Stimulated activated CD4-positive, alpha-beta T cell treated with anti-CD3 and anti-CD28 coated beads, Interleukin-1b, Interleukin-23, amount 100 ng/mL, for 1 hour (primary cell): Measurements from ENCODE around the gene HK1.
A peak's percentile ranks its signal among the peaks of the same experiment; 100 is the strongest.

Experiments
- DNase-seq, 2 donors: peaks; one replicate each; pipeline ENCODE4 v3.0.0-alpha.2; 2020; ENCODE audit warnings: low read depth in 2 of 2

Gene HK1

DNA sequence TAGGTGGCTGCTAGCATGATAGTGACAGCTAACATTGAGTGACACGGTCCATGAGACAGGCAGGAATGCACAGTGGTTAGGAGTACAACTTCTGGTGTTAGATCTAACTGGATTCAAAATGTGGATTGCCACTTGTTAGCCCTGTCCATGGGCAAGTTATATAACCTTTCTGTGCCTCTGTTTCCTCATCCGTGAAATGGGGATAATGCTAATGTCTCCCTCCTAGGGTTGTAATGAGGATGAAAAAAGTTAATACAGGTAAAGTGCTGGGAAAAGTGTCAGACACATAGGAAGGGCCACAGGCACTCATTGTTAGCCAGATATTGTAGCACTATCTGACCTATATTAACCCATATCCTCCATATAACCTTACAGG lies 96.6 kb downstream of the HK1 start:
- no peak for DNase-seq

DNA sequence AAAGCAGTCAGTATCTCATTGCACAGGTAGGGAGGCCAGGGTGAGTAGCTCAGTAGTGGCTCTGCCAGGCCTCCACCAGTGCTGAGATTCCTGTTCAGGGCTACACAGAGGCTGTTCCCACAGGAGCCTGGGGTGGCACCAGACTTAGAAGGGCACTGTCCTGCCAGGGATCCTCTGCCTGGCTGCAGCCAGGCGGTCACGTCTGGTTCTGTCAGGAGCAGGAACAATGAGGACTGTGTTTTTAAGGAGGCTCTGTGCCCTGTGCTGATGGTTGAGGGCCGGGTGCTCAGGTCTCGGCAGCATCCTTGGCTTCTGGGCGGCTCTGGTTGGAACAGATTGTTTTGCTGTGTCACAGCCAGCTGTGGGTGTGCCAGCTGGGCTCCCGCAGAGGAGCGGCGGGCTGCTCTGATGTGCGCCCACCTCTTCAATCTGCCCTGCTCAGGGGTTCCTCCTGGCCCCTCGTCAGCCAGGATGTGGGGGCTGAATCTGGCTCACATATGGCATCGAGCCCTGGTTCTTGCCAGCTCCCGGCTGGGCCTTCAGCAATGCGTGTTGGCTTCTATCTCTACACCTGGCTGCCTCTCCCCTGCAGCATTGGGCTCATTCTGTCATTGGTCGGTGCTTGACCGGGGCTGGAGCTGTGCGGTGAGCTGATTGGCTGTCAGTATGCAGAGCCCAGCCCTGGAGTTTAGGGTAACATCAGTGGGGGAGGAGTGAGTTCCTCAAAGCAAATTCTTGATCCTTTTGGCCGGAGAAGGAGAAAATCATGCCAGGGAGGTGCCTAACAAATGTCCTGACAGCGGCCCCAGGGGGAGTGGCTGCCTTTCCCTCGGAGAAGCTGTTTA lies 97.2 kb downstream of the HK1 start:
- no peak for DNase-seq

DNA sequence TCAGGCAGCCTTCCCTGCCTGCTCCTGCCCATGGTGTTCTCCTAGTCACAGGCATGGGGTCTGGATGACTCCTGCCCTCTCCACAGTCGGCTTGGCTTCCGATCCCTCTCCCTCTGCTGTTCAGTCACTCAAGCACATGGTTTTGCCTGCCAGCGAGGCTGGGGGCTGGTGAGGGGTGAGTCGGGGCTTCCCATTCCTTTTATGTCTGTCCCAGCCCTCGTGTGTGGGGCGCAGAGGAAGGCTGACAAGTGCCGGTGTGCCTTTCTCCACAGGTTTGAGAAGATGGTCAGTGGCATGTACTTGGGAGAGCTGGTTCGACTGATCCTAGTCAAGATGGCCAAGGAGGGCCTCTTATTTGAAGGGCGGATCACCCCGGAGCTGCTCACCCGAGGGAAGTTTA lies 98.4 kb downstream of the HK1 start:
- DNase-seq, result no peak

DNA sequence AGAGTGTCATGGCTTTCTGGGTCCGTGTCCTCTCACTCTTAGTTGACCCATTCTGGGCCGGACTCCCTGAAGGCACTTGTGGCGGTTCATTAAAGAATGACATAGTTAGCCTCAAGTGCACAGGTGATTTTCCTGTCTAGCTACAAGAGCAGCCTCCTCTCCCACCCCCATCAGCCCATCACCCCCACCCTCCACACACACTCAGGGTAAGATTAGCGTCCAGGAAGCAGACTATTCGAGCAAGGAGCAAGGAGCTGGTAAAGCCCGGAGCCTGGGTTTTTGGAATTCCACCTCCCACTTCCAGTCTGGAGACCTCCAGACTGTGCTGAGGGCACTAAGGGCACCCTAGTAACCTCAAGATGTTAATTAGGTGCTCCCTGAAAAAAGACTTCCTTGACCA lies 98.9 kb downstream of the HK1 start:
- DNase-seq, result no peak

DNA sequence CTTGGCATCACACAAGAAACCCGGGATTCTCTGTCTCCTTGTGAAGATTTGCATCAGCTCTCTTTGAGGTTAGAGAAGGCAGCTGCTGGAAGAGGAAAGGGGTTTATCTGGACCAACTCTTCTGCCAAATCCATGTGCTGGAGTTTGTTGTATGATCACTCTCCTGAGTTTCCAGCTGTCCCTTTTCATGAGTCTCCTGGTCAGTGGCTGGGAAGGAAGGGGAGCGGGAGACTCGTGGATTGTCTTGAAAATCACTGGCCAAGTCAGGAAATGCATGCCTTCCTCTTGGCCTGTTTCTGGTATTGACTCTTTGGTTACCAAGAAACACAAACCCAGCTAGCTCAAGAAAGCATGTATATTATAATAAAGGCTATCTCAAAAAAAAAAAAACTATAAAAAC lies 99.6 kb downstream of the HK1 start:
- no peak for DNase-seq

DNA sequence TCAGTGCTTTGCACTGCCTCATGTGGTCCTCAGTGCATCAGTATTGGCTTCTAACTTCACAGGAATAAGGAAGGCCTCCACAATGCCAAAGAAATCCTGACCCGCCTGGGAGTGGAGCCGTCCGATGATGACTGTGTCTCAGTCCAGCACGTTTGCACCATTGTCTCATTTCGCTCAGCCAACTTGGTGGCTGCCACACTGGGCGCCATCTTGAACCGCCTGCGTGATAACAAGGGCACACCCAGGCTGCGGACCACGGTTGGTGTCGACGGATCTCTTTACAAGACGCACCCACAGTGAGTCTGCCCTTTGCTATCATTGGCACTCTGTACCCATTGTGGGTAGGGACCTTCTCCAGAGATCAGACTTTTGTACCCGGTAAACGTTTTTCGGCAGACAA lies 101.5 kb downstream of the HK1 start:
- no peak for DNase-seq

DNA sequence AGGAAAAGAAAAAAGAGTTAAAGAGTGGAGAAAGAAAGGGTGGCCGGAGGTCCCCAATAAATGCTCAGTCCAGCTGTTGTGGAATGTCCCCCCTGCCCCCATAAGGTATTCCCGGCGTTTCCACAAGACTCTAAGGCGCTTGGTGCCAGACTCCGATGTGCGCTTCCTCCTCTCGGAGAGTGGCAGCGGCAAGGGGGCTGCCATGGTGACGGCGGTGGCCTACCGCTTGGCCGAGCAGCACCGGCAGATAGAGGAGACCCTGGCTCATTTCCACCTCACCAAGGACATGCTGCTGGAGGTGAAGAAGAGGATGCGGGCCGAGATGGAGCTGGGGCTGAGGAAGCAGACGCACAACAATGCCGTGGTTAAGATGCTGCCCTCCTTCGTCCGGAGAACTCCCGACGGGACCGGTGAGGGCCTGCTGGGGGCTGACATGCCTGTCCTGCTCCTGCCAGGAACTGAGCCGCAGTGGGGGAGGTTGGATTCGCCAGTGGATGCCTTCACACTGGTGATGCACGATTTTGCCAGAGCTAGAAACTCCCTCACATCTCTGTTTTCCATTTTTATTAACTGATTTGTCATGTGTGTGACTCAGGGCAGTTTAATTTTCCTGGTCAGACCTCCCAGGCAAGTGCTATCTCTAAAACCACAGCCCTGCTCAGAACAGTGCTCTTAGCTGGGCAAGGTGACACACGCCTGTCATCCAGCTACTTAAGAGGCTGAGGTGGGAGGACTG lies 104.3 kb downstream of the HK1 start:
- DNase-seq, result no peak

DNA sequence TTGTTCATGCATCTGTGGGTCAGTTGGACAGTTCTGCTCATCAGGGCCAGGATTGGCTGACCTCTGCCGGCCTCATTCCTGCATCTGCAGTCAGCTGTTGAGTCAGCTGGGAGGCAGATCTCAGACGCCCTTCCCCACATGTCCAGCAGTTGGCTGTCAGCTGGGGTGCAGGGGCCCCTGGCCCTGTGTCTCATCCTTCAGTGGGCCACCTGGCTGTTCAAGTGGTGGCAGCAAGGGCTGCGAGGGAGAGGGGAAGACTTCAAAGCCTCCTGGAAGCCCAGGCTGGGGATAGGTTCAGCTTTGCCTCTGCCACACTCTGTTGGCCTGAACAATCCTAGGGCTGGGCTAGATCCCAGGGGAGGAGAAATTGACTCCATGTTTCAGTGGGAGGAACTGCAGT lies 105.3 kb downstream of the HK1 start:
- DNase-seq, result no peak

DNA sequence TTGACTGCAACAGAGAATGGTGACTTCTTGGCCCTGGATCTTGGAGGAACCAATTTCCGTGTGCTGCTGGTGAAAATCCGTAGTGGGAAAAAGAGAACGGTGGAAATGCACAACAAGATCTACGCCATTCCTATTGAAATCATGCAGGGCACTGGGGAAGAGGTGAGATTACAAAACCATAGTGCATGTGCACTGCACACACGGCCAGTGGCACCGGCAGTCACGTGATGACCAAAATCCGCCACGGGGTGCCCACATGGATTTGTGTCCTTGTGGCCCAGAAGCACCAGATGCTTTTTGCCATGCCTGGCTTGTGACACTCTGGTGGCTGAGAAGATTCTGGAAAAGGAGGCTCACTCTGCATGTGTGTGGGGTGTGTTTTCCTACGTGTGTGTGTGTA lies 106.0 kb downstream of the HK1 start:
- DNase-seq, result no peak

DNA sequence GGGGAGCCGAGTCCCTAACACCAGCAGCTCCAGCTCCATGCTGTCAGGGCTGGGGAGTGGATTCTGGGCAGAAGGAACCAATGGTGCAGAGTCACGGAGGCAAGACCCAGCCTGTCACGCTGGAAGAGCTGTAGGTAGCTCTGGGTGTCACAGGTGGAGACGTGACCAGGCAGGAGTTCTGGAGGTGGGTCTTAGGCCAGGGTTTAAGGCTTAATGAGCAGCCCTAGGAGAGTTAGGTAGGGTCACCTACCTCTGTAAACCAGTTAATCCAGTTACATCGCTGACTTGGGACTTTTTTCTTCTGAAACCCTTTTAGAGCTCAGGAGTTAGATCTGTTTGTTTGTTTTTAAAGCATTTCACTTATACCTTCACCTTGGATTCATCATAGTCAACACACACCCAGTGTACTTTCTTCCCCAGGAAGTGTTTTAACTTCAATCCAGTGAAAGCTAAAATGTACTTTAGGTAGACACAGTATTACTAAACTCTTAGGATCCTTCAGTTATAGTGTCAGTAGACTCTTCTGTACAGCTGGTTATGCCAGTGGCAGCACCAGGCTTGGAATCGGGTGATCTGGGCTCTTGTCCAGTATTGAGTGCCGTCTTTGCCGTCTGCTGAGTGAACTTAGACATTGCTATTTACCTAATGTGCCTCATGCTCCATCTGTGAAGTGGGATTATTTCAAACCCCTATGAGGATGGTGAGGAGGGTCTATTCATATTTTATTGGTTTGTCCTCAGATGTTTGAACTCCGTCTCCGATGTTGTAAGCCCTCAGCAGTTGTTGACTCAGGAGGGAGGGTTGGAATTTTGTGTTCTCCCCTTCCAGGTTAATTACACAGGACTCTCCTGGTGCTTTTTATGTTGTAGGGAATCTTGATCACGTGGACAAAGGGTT lies 107.4 kb downstream of the HK1 start:
- no peak for DNase-seq

DNA sequence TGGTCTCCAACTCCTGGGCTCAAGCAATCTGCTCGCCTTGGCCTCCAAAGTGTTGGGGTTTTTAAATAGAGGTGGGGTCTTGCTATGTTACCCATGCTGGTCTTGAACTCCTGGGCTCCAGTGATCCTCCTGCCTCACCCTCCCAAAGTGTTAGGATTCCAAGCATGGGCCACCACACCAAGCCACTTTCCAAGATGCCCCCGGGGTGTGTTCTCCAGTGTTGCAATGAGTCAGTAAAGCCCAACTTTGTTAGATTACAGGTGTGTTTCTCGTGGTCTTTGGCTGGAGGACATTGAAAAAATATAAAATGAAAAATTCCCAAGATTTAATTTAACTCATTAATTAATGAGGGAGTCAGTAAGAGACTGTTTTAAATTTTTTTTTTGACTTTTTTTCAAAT lies 109.2 kb downstream of the HK1 start:
- DNase-seq, result no peak

DNA sequence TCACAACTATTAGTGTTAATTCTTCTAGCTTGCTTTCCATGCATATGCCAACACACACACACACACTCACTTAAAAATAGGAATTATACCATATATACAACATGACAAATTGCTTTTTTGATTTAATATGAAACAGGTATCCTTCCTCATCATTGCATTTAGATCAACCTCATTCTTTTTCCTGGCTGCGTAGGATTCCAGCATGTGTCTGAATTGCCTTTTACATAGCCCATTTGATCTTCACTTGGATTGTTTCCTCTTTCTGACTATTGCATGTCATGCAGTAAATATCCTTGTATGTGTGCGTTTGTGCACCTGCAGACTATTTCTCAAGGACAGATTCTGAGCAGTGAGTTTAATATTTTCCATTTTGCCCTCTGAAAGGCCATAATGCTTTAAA lies 110.2 kb downstream of the HK1 start:
- no peak for DNase-seq

DNA sequence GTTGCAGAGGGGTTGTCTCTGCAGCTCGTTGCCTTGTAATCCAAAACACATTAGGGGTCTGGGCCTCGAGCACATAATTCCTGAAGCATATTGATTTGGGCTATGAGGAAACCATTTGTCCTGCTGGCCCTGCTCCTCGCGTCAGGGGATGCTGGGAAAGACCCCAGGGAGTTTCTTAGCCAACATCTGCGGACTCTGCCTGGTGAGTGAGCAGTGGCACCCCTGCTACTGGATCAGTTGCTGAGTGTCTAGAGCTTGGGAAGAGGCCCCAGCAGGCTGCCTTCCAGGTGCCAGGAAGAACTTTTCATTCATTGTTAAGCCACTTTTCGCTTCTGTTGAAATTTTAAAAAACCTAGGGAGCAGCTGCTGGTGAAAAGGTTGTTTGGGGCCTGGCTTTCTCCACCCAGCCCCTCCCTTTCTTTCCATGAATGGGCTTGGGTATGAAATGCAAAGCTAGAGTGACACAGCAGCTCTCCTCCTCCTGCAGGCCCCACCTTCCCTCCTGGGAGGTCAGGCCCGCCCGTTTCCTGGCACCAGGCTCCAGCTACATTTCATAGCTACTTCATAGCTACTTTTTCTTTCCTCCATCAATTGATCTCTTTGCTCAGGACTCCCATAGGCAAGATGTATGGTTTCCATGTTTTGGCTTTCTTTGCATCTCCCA lies 111.7 kb downstream of the HK1 start:
- DNase-seq, result no peak

DNA sequence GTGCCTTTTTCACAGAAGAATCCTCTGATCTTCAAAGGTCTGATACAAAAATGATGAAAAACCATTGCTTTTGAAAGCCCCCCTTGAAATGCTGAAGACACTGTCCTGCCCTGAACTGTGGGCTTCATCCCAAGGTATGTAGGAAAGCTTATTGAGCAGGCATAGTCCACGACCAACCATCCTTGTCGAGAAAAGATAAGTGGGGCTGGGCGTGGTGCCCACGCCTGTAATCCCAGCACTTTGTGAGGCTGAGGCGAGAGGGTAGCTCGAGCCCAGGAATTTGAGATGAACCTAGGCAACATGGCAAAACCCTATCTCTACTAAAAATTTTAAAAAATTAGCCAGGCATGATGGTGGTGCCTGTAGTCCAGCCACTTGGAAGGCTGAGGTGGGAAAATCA lies 112.9 kb downstream of the HK1 start:
- DNase-seq, result no peak

DNA sequence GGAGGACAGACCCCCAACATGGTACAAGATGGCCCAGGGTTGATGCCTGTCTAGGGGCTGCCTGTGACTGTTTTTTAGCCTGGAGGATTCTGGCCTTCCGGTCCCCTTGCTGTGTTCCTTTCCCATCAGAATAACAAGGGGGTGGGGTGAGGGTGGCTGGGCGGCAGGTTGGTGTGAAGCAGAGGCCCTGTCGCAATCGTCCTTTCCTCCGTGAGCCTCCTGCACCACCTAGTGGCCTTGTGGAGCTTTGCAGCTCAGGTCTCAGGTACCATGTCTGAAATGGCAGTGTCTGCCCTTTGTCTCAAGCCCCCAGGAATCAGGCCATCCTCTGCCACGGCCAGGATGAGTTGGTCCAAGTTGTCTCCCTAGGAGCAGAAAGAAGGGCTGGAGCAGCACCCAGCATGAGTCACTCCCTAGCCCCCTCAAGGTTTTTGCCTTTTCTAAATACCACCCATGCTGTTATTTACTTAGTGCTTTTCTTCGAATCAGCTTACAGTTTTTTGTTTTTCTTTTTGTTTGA lies 114.2 kb downstream of the HK1 start:
- DNase-seq, result peak; percentile 49 to 68

DNA sequence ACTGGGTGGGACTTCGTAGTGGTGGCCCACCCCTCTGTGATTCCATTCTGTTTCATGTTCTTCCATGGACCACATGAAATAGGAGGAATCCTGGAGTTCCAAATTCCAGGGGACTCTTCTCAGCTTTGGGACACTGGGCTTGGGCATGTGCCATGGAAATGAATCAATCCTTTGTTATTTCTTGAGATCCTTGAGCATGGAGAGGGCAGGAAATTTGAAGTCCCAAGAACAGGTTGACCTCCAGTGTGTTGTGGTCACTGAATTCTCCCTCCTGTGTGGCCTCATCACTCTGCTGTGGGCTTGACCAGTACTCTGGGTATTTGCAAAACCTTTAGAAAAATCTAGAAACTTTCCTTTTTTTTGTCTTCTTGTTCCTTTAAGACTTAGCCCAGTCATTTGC lies 115.7 kb downstream of the HK1 start:
- no peak for DNase-seq

DNA sequence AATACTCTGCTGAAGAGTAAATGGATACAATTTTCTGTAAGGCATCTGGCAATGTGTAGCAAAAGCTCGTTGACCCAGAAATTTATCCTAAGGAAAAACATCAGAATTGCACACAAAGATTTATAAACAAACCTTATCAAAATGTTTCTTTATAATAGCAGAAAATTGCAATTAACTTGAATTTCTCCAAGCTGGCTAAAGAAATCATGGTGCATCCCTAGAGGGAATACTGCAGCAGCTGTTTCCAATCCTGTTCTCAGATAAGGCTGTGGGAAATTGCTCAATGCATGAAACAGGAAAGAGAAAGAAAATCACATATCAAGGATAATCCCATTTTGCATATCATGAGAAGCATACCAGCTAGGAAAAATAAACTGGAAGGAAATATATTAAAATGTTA lies 119.7 kb downstream of the HK1 start:
- no peak for DNase-seq

DNA sequence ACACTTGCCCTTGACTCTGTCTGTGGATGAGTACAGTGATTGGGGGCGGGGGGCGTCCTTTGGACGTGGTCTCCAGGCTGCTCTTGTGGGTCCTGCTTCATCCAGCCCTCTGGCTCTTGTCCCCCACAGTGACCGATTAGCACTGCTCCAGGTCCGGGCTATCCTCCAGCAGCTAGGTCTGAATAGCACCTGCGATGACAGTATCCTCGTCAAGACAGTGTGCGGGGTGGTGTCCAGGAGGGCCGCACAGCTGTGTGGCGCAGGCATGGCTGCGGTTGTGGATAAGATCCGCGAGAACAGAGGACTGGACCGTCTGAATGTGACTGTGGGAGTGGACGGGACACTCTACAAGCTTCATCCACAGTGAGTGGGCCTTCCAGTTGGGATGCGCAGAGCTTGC lies 120.2 kb downstream of the HK1 start:
- no peak for DNase-seq

DNA sequence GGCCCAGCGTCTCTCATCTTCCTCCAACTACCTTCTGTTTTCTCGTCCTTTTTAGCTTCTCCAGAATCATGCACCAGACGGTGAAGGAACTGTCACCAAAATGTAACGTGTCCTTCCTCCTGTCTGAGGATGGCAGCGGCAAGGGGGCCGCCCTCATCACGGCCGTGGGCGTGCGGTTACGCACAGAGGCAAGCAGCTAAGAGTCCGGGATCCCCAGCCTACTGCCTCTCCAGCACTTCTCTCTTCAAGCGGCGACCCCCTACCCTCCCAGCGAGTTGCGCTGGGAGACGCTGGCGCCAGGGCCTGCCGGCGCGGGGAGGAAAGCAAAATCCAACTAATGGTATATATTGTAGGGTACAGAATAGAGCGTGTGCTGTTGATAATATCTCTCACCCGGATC lies 122.6 kb downstream of the HK1 start:
- no peak for DNase-seq

DNA sequence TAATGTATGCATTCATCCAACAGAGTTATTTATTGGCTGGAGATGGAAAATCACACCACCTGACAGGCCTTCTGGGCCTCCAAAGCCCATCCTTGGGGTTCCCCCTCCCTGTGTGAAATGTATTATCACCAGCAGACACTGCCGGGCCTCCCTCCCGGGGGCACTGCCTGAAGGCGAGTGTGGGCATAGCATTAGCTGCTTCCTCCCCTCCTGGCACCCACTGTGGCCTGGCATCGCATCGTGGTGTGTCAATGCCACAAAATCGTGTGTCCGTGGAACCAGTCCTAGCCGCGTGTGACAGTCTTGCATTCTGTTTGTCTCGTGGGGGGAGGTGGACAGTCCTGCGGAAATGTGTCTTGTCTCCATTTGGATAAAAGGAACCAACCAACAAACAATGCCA lies 123.1 kb downstream of the HK1 start:
- no peak for DNase-seq

DNA sequence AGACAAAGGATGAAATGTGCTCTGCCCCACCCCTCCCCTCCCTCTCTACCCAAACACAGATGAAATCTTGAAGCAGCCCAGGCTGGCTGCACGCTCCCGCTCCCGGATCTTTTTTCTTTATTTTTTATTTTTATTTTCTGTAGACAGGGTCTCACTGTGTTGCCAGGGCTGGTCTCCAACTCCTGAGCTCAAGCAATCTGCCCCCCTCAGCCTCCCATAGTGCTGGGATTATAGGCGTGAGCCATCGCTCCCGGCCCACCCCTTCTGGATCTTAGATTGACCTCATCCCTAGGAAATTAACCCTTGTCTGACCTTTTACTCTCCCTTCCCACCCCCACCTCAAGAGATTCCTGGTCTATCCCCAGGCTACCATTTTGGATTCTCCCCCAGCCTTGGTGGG lies 124.1 kb downstream of the HK1 start:
- no peak for DNase-seq

DNA sequence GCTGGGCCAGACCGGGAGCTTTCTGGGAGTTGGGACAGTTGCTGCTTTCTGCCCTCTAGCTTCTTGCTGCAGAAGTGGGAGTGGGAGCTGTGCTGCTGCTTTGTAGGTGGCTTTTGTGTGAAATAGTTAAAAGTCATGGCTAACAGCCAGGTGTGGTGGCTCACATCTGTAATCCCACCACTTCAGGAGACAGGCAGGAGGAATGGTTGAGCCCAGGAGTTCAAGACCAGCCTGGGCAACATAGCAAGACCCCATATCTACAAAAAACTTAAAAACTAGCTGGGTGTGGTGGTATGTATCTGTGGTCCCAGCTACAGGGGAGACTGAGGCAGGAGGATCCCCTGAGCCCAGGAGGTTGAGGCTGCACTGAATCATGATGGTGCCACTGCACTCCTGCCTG lies 124.8 kb downstream of the HK1 start:
- DNase-seq, result no peak
